22Rv1 (cell line): ENCODE results near the gene DROSHA.

Experiments
- H3K27ac ChIP-seq: fragments of 450-650 bp; 2 replicates; pipeline ENCODE4 v1.5.1; 2017
- ZFX ChIP-seq: fragments of 450-650 bp; IDR thresholded peaks from 2 replicates; pipeline ENCODE4 v1.6.1; 2017; ENCODE audit warnings: antibody characterized with exemption, borderline replicate concordance
- TF ChIP-seq, protein P1 (sequence below): fragments of 450-650 bp; IDR thresholded peaks from 2 replicates; pipeline ENCODE4 v1.5.1; 2017; ENCODE audit warnings: mild to moderate bottlenecking

DROSHA gene

DNA sequence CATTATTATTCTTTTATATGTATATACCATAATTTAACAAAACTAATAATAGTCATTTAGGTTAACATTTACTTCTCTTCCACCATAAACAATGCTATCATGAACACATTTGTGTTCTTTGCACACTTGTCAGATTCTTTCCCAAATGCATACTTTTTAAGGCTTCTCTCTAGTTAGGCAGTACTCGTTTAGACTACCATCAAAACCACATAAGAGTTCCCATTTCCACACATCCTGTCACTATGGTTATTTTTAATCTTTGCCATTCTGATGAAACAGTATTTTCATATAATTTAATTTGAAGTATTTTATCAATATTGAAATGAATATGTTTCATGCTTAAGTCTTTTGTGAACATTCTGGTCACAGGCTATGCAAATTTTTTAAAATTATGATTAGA, 15.1 kb downstream of the DROSHA start:
- TF ChIP-seq, protein P1, sequence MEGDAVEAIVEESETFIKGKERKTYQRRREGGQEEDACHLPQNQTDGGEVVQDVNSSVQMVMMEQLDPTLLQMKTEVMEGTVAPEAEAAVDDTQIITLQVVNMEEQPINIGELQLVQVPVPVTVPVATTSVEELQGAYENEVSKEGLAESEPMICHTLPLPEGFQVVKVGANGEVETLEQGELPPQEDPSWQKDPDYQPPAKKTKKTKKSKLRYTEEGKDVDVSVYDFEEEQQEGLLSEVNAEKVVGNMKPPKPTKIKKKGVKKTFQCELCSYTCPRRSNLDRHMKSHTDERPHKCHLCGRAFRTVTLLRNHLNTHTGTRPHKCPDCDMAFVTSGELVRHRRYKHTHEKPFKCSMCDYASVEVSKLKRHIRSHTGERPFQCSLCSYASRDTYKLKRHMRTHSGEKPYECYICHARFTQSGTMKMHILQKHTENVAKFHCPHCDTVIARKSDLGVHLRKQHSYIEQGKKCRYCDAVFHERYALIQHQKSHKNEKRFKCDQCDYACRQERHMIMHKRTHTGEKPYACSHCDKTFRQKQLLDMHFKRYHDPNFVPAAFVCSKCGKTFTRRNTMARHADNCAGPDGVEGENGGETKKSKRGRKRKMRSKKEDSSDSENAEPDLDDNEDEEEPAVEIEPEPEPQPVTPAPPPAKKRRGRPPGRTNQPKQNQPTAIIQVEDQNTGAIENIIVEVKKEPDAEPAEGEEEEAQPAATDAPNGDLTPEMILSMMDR: no peak
- TF ChIP-seq ZFX: no peak
- no peak overlapping the region for H3K27ac ChIP-seq

DNA sequence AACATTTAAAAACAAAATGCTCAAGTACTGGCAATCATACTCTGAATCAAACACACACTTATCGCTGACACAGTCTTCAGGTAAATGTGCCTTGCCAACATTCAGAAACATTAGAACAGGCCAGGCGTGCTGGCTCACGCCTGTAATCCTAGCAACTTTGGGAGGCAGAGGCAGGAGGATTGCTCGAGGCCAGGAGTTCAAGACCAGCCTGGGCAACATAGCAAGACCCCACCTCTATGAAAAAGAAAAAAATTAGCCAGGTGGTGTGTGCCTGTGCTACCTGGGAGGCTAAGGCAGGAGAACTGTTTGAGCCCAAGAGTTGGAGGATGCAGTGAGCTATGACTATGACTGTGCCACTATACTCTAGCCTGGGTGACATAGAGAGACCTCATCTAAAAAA, 20.6 kb downstream of the DROSHA start:
- TF ChIP-seq, protein P1: no peak
- no peak for TF ChIP-seq ZFX
- H3K27ac ChIP-seq: no peak overlapping the region

DNA sequence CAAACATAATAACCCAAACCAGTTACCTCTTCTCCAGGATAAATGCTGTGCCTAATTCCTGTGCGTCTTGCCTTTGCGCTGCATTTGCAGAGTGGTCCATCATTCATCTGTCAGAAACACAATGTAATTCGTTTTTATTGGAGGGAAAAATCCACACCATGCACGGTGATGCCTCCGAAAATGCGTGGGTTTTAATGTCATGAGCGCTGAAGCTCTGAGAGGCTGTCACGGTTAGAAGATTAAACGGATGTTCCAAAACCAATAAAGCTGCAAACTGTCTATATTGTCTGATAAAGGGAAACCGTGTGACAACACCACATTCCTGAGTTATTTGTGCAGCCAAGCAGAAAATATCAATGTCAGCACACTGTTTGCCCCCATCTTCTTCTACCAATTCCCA, 27.4 kb downstream of the DROSHA start:
- H3K27ac ChIP-seq: no peak overlapping the region
- no peak for TF ChIP-seq ZFX
- TF ChIP-seq, protein P1: no peak

DNA sequence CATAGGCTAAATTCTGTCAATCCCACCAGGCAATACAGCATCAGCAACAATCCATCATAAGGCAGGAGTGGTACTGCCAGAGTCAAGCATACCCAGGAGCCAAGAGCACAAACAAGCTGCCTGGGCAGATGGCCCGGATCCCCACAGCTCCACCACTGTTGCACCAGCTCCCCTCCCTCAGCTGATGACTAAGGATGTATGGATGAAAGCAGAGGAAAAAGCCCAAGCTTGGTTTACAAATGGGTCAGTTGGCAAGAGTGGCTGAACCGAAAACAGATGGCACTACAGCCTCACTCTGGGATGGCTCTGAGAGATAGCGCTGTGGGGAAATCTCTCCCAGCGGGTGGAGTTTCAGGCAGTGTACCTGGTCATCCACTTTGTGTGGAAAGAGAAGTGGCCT, 29.4 kb downstream of the DROSHA start:
- H3K27ac ChIP-seq: no peak overlapping the region

DNA sequence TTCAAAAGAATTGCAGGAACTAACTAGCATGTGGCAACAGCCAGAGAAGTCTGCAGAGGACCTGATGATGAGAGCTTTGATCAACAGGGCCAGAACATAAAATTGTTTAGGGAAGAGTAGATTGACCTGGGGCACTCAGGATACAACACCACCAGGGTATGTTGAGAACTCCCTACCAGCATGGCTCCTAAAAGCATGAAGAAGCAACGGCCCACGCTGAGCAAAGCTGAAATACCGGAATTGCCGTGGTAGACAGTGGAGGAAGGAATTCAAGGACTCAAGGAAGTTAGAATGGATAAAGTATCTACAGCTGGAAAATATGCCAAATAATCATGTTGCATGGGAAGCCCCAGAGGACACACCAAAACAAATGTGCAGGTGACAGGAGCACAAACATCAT, 31.6 kb downstream of the DROSHA start:
- TF ChIP-seq, protein P1: no peak
- no peak for TF ChIP-seq ZFX
- H3K27ac ChIP-seq: no peak overlapping the region

More for the DNA sequence above, 29.4 kb downstream of the DROSHA start:
- TF ChIP-seq, protein P1: no peak
- TF ChIP-seq ZFX: no peak

DNA sequence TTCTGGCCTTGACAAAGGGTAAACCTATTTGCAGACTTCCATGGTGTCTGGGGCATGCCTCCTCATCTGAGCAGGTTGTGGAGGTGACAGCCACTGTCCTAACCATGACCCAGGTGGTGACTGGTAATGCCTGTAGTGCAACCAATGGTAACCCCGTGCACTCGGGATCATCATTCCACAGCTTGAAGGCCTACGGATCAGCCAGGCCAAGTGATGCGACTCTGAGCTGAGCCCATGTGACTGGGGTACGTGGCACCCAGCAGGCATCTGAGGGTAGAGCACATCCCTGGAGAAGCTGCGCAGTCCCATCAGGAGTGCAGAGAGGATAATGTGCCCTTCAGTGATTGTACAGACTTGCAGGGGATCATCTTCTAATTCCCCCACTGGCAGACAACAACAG, 35.0 kb downstream of the DROSHA start:
- H3K27ac ChIP-seq: no peak overlapping the region
- no peak for TF ChIP-seq ZFX
- TF ChIP-seq, protein P1: no peak

DNA sequence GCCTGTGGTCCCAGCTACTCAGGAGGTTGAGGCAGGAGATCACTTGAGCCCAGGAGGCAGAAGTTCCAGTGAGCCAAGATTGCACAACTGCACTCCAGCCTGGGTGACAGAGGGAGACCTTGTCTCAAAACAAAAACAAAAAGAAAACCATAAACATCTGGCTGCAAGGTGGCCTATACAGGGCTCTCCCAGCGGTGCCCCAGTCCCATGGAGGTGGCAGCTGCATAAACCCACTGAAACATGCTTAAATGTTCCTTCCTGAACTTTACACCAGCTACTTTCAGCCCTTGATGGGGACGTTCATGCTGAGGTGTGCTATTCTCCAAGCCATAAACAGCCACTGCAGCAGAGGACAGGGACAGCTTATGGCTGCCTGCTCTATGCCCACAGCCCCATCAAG, 35.6 kb downstream of the DROSHA start:
- no peak overlapping the region for H3K27ac ChIP-seq

More for the DNA sequence above, 35.6 kb downstream of the DROSHA start:
- TF ChIP-seq, protein P1: no peak
- no peak for TF ChIP-seq ZFX
